Activated T-cell treated with anti-CD3 and anti-CD28 coated beads, Interleukin-2, amount 50 U/mL, for 4 hours (primary cell): ENCODE measurements around the gene SLC22A15. TPM values are rescaled to one million over a fixed set of nuclear protein-coding genes. Genes with fewer than 3 reads are reported as not detected.

ENCODE experiments used
- ATAC-seq, 2 donors: fragments of 200-7000 bp; cut with Tn5 transposase; one replicate each; pipeline ENCODE4 v1.10.0; 2021
- DNase-seq: peaks from one replicate; pipeline ENCODE4 v3.0.0-alpha.2; 2020
- H3K27me3 Mint-ChIP-seq: one replicate; pipeline ENCODE4 v1.8.0; 2021; ENCODE audit warnings: low read depth, mixed read lengths
- H3K36me3 Mint-ChIP-seq: one replicate; pipeline ENCODE4 v1.8.0; 2022; ENCODE audit warnings: mixed read lengths; ENCODE audit not compliant: insufficient read depth
- H3K4me1 Mint-ChIP-seq: one replicate; pipeline ENCODE4 v1.8.0; 2021; ENCODE audit warnings: low read depth, mixed read lengths
- H3K4me3 Mint-ChIP-seq: one replicate; pipeline ENCODE4 v1.8.0; 2021; ENCODE audit warnings: mild to moderate bottlenecking, moderate library complexity, mixed read lengths
- H3K9me3 Mint-ChIP-seq: one replicate; pipeline ENCODE4 v1.8.0; 2021; ENCODE audit warnings: mixed read lengths
- total RNA-seq, 3 donors: library from RNA; stranded (reverse); gene quantifications; one replicate each; pipeline ENCODE4 v1.2.1, GENCODE V29; 2021

SLC22A15 gene
- total RNA-seq, 3 donors from 2014 or later, result 0.05 to 0.55 (median 0.08) TPM

DNA sequence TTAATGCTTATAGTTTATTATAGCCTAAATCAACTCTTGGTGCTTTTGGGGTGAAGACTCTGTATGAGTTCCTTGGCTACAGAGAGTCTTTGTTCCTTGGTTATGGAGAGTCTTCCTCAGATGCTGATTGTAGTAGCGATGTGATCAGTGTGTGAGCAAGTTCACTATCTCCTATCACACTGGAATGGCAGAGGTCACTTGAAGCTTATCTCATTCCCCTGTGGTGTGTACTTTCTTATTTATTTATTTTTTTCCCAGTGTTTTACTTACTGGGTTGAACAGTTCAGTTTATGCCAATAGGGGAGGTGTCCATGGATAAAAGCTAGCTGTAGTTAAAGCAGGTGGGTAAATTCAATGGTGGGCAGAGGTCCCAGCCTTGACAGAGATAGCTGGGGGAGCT, 114.8 kb downstream of the SLC22A15 start:
- Mint-ChIP-seq H3K36me3 (peaks cover 7% of the 10 kb centered on the region), H3K4me1 (no peaks in the 10 kb centered on the region), H3K9me3 (peaks cover 32% of the 10 kb centered on the region), H3K27me3 (peaks cover 37% of the 10 kb centered on the region), H3K4me3 (no peak overlapping the region)
- ATAC-seq, result no peak
- no peak for DNase-seq

DNA sequence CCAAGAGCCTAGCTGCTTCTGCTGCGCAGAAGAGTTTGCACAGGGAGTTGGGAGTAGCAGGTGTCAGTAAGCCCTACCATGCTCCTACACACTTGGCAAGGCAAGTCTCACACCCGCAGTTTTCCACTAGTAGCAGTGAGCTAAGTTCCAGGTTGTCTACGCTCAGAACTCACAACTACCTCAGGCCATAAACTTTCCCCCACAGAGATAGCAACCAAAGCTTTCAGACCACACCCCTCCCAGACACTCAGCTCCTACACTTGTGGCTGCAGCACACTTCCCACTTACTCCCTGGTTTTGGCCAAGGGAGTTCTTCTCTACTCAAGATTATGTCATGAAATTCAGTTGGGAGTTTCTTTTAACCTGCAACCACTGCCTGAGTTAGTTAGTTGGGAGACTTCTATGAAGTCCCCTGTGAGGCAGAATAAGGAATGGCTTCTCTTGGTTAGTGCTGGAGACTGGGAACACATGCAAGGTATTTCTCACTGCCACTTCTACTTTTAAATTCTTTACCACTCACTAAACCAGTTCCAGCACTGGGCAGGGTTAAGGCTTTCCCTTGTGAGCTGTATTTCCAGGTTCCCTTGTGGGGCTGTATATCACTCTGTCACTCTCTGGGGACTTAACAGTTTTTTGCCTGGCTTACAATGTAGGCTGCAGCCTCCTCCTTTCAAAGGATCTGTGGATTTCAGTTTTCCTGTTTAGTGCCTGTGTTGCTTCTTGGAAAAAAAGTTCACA, 116.6 kb downstream of the SLC22A15 start:
- H3K4me3 Mint-ChIP-seq, result no peak overlapping the region
- peaks cover 36% of the 10 kb centered on the region for H3K27me3 Mint-ChIP-seq
- no peak for DNase-seq
- ATAC-seq, result no peak
- peaks cover 10% of the 10 kb centered on the region for H3K36me3 Mint-ChIP-seq
- peaks cover 36% of the 10 kb centered on the region for H3K9me3 Mint-ChIP-seq
- H3K4me1 Mint-ChIP-seq, result no peaks in the 10 kb centered on the region

DNA sequence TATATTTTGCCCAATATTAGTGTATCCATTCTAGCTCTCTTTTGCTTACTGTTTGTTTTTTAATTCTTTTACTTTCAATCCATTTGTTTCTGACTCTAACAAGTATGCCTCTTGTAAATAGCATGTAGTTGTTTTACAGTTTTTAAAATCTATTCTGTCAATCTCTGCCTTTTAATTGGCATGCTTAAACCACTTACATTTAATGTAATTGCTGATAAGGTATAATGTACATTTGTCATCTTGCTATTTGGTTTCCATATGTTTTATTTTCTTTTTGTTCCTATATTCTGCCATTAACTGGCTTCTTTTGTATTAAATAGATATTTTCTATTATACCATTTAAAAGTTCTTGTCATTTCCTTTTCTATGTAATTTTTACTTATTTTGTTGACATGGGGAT, 118.7 kb downstream of the SLC22A15 start:
- Mint-ChIP-seq H3K4me1 (no peaks in the 10 kb centered on the region), H3K9me3 (peaks cover 19% of the 10 kb centered on the region), H3K27me3 (peaks cover 24% of the 10 kb centered on the region), H3K4me3 (no peak overlapping the region), H3K36me3 (peaks cover 3% of the 10 kb centered on the region)
- no peak for DNase-seq
- ATAC-seq, result no peak

DNA sequence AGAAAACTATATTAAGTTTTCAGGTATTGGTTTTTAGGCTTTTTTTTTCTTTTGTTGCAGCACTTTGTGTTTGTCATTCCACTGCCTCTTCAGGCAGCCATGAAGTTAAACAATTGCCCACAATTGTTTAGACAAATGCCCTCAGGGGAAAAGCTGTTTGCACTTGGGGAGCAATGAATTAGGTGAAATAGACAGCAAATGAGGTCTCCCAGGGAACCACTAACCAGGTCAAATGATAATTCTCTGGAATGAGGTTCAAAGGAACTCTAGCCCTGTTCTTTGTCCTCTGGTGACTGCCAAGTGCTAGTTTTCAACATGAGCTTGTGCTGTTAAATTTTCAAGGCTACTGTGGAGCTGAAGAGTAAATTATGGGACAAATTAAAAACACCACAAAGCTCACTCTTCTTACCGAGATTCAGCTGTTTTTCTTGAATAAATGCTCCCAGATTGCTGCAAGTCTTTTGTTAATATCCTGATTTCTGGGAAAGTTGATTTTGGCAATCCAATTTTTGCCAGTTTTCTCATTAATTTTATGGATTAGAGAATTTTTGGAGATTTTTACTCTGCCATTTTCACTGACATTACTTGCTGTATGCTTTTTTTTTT, 119.8 kb downstream of the SLC22A15 start:
- no peak overlapping the region for H3K4me3 Mint-ChIP-seq
- H3K36me3 Mint-ChIP-seq, result peaks cover 3% of the 10 kb centered on the region
- peaks cover 12% of the 10 kb centered on the region for H3K9me3 Mint-ChIP-seq
- ATAC-seq (no peak), DNase-seq (no peak)
- peaks cover 24% of the 10 kb centered on the region for H3K27me3 Mint-ChIP-seq
- no peaks in the 10 kb centered on the region for H3K4me1 Mint-ChIP-seq

DNA sequence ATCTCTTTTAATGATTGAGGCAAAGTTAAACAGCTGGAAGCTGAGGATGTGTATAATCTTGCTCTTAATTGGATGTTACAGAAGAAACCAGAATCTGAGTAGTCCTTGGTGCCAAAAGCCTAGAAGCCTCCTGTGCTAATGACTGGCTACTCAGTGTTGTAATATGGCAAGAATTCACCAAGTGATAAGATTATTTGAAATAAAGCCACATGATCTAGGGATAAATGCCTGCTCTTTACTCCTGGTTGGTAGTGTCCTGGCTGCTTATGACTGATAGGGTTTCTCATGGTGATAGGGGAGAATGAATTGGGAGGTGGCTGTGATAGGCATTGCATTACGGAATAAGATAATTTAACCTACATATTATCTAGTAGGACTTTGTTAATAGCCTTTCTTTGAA, 121.3 kb downstream of the SLC22A15 start:
- DNase-seq, result no peak
- Mint-ChIP-seq H3K27me3 (peaks cover 23% of the 10 kb centered on the region), H3K4me1 (no peaks in the 10 kb centered on the region), H3K9me3 (peaks cover 11% of the 10 kb centered on the region), H3K36me3 (peaks cover 3% of the 10 kb centered on the region), H3K4me3 (no peak overlapping the region)
- ATAC-seq, result no peak

DNA sequence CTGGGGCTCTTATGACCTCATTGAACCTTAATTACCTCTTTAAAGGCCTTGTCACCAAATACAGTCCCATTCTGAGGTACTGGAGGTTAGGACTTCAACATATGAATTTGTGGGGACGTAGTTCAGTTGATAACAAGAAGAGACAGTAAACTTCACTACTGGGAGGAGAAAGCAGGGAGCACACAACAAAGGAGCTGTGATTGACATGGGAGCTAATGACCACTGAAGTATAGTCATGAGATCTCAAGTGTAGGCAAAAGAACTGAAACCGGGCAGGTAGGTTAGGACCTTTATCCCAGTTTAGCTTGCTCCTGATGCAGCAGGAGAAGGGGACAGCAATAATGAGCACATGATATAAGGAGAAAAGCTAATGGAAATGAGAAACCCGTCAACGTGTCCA, 123.1 kb downstream of the SLC22A15 start:
- peaks cover 9% of the 10 kb centered on the region for H3K9me3 Mint-ChIP-seq

DNA sequence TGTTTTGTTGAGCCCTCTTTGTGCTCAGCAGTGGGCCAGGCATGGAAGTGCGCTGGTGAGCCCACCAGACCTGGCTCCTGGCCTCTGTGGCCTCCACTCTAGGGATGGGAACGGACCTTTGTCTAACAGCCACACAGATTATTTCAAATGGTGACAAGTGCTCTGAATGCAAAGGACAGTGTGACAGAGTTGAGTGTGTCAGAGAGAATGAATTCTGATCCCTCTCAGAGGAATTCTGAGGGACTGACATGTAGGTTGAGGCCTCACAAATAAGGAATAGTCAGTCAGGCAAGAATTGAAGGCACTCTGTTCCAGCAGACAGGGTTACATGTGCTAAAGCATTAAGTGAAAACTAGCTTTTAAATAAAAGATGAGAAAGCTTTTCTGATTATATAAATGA, 123.6 kb downstream of the SLC22A15 start:
- no peak for ATAC-seq
- H3K36me3 Mint-ChIP-seq, result peaks cover 3% of the 10 kb centered on the region
- DNase-seq, result no peak
- H3K9me3 Mint-ChIP-seq, result peaks cover 8% of the 10 kb centered on the region
- H3K27me3 Mint-ChIP-seq, result peaks cover 14% of the 10 kb centered on the region
- no peaks in the 10 kb centered on the region for H3K4me1 Mint-ChIP-seq
- no peak overlapping the region for H3K4me3 Mint-ChIP-seq

More for the DNA sequence above, 123.1 kb downstream of the SLC22A15 start:
- Mint-ChIP-seq H3K27me3 (peaks cover 15% of the 10 kb centered on the region), H3K4me3 (no peak overlapping the region), H3K4me1 (no peaks in the 10 kb centered on the region), H3K36me3 (peaks cover 3% of the 10 kb centered on the region)
- no peak for DNase-seq
- ATAC-seq, result no peak

DNA sequence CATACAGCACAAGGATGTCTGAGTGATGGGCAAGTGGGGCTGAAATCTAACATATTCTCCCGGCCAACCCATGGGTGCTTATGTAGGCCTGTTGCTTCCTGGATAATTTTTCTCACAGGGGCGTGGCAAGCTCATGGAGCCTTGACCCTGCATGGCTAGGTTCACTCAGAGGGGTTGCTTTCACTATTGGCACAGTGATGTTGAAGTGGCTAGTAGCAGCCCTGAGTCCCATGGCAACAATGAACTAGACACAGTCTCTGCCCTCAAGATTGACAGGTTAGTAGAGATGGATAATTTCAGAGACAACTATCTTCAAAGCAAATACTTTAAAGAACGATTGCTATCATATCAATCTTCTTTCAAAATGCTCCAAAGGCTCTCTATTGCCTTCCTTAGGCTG, 128.4 kb downstream of the SLC22A15 start:
- no peak for DNase-seq
- peaks cover 6% of the 10 kb centered on the region for H3K27me3 Mint-ChIP-seq
- H3K4me1 Mint-ChIP-seq, result no peaks in the 10 kb centered on the region
- H3K9me3 Mint-ChIP-seq, result no peaks in the 10 kb centered on the region
- no peak overlapping the region for H3K4me3 Mint-ChIP-seq
- no peak for ATAC-seq
- H3K36me3 Mint-ChIP-seq, result no peaks in the 10 kb centered on the region

DNA sequence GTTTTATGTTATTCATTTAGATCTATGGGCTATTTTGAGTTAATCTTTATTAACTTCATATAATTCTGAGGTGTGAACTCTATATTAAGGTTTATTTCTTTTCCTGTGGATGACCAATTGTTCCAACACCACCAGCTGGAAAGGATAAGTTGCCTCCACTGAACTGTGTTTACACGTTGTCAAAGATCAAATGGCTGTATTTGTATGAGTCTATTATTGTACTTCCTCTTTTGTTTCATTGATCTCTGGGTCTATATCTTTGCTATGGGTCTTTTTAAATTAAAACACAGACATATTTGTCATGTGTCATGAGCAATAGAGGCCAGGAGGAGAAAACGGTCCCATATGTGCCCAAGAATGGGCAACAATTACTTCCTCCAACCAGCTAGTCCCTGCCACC, 129.7 kb downstream of the SLC22A15 start:
- Mint-ChIP-seq H3K27me3 (peaks cover 6% of the 10 kb centered on the region), H3K4me1 (no peaks in the 10 kb centered on the region), H3K36me3 (no peaks in the 10 kb centered on the region), H3K4me3 (no peak overlapping the region), H3K9me3 (no peaks in the 10 kb centered on the region)
- ATAC-seq (no peak), DNase-seq (no peak)

DNA sequence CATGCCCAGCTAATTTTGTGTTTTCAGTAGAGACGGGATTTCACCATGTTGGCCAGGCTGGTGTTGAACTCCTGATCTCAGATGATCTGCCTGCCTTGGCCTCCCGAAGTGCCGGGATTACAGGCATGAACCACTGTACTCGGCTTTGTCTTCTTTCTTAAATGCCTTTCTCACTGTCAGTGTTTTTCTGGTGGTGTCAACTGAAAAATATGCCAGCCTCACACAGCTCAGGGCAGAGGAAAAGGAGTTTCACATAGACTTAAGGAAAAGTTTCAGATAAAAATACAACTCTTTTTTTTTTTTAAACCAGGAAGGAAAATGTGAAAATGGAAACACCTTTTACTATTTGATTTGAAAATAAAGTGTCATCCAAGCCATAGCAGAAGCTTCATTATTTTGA, 130.3 kb downstream of the SLC22A15 start:
- no peak for ATAC-seq
- peaks cover 4% of the 10 kb centered on the region for H3K27me3 Mint-ChIP-seq

DNA sequence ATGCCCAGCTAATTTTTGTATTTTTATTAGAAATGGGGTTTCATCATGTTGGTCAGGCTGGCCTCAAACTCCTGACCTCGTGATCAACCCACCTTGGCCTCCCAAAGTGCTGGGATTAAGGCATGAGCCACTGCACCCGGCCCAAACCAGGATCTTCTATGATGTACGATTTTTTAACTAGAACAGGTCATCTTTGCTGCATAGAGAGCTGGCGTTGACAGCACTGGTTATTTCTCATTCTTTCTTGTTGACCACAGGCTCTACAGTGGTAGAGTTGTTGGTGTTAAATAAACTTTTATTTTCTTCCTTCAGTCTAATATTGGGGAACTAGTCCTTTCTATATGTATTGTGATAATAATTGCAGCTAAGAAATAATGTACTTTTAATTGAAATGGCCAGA, 131.1 kb downstream of the SLC22A15 start:
- Mint-ChIP-seq H3K36me3 (no peaks in the 10 kb centered on the region), H3K4me1 (no peaks in the 10 kb centered on the region), H3K4me3 (no peak overlapping the region), H3K27me3 (peaks cover 8% of the 10 kb centered on the region), H3K9me3 (no peaks in the 10 kb centered on the region)
- no peak for DNase-seq
- ATAC-seq, result no peak

More for the DNA sequence above, 130.3 kb downstream of the SLC22A15 start:
- H3K36me3 Mint-ChIP-seq, result no peaks in the 10 kb centered on the region
- no peak overlapping the region for H3K4me3 Mint-ChIP-seq
- no peak for DNase-seq
- no peaks in the 10 kb centered on the region for H3K9me3 Mint-ChIP-seq
- no peaks in the 10 kb centered on the region for H3K4me1 Mint-ChIP-seq

DNA sequence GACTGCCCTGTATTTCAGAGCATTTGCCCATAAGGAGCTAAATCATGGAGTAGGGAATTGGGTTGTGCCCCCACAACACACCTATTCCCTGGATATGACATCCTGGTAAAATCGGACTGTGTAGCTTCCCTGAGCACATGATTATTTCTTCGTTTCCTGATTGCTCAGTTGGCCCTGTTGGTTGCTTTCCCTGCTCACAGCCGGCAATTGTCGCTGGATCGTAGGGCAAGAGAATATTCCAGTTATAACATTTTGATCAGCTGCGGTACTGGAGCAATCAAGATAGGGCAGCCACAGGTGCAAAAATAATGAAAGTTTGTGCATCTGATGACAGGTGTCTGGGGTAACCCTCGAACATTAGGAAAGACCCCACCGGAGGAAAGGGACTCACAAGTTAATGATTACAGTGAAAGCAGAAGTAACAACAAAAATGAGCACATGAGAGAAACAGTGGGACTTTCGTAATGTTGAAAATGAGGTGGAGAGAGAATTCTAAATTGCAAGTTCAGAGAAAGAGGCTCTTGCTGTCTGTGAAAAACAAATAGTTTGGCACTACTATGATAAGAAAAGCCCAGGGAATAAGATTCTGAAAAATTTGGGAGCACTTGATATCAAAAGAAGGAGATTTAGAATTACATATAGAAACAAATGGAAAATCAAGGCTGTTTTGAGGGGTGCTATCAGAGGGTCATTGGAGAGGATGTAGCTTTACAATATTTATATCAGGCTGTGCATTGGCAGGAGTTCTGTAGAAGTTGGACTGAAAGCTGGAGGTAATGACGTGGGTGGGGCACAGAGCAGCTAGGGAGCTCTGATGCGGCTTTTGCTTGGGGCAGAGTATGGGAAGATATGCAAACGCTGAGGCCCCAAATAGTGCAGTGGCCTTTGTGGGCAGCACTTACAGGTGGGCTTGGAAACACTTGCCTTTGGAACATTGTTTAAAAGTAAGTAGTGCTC, 134.5 kb downstream of the SLC22A15 start, which contains the start of gene MAB21L3:
Gene MAB21L3, plus strand, starts transcription at position 833 of the 957 bp plus-strand sequence. CDS start 1,217 bp downstream, outside the sequence.
- no peak for DNase-seq
- no peak for ATAC-seq
- peaks cover 11% of the 10 kb centered on the region for H3K27me3 Mint-ChIP-seq
- no peak within 1 kb of the TSS for H3K4me3 Mint-ChIP-seq
- H3K36me3 Mint-ChIP-seq, result no peaks in the 10 kb centered on the region
- no peaks in the 10 kb centered on the region for H3K4me1 Mint-ChIP-seq
- H3K9me3 Mint-ChIP-seq, result no peaks in the 10 kb centered on the region

DNA sequence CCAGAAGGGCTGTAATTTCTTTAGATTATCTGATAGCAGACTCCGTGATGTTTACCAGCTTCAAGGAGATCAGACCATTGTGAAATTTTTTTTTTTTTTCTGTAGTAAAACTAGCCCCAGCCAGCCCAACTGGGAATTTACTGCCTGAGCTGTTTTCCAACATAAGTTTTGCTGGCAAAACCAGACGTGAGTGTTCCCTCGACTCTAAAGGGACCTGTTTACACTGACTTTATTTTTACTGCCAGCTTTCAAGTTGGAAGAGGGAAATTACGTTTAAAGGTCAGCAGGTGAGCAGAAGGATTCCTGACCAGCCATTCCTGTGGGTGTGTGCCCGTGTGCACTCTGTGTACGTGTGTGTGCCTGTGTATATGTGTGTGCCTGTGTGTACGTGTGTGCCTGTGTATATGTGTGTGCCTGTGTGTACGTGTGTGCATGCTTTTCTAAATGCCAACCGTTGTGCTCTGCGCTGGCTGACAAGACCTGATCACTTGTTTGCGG, 135.3 kb downstream of the SLC22A15 start:
- no peak for DNase-seq
- Mint-ChIP-seq H3K4me3 (no peak overlapping the region), H3K27me3 (peaks cover 11% of the 10 kb centered on the region), H3K4me1 (no peaks in the 10 kb centered on the region), H3K9me3 (no peaks in the 10 kb centered on the region), H3K36me3 (no peaks in the 10 kb centered on the region)
- no peak for ATAC-seq
